ENCODE data around the gene AOAH. TPM values are rescaled to one million over a fixed set of nuclear protein-coding genes. Genes with fewer than 3 reads are reported as not detected.

The AOAH gene
- total and polyA plus RNA-seq, 2 of the 4 experiments (the other 2 are of a cell fraction) = not detected

GRCh38 chr7:36613031-36613614 is 111.2 kb downstream of the AOAH start:
- H3K9me1 ChIP-seq (ENCODE audit: insufficient read depth, low read length) = no peaks in the 10 kb centered on the region
- H2AFZ ChIP-seq (replicated peaks; ENCODE audit: low read length, poor library complexity) = no peak overlapping the region
- peaks cover 25% of the 10 kb centered on the region for H3K27me3 ChIP-seq (ENCODE audit: control insufficient read depth, insufficient read depth, low read length)
- H4K5ac ChIP-seq (ENCODE audit: low read depth, low read length) = no peak overlapping the region
- H3K4me2 ChIP-seq (ENCODE audit: low read depth, low read length) = no peak overlapping the region
- H4K20me1 ChIP-seq (ENCODE audit: insufficient read depth, low read length) = no peaks in the 10 kb centered on the region
- no peaks in the 10 kb centered on the region for H3K79me1 ChIP-seq (ENCODE audit: low read depth in 1 of 2, low read length in 2 of 2)
- intact Hi-C loops (cut with micrococcal nuclease) = no loop called here
- H3K9me3 ChIP-seq (ENCODE audit: control insufficient read depth, insufficient read depth, low read length) = no peaks in the 10 kb centered on the region
- H2BK120ac ChIP-seq (ENCODE audit: low read depth, low read length) = no peak overlapping the region
- no TSS peak for BruUV-seq (replicated peaks)
- DNase-seq = no peak
- H3K56ac ChIP-seq (ENCODE audit: extremely low read depth, insufficient read depth, low read length) = no peak overlapping the region
- no peak overlapping the region for H3K9ac ChIP-seq (ENCODE audit: low read depth, low read length)
- no peaks in the 10 kb centered on the region for H3K36me3 ChIP-seq (ENCODE audit: control insufficient read depth, insufficient read depth, low read length)
- no peak overlapping the region for H3K23ac ChIP-seq (ENCODE audit: low read depth, low read length)
- no peaks in the 10 kb centered on the region for H3K4me1 ChIP-seq (ENCODE audit: control insufficient read depth, insufficient read depth, low read length)
- H4K8ac ChIP-seq (ENCODE audit: low read depth in 2 of 2, low read length in 2 of 2) = no peak overlapping the region
- H3K4ac ChIP-seq (ENCODE audit: low read depth, low read length) = no peak overlapping the region
- in situ Hi-C loops (cut with MboI; ENCODE audit: low sequenced_read_pairs) = no loop called here
- no peak overlapping the region for H3K18ac ChIP-seq (ENCODE audit: low read depth, low read length)
- H3K14ac ChIP-seq (replicated peaks; ENCODE audit: low read depth, low read length) = no peak overlapping the region
- no peak overlapping the region for H3K4me3 ChIP-seq (ENCODE audit: insufficient read depth, low read depth, low read length)
- H4K91ac ChIP-seq (ENCODE audit: insufficient read depth, low read depth, low read length) = no peak overlapping the region
- CTCF ChIA-PET = no interaction called here
- no peak for ATAC-seq (ENCODE audit: low read depth)
- H2BK15ac ChIP-seq (ENCODE audit: low read depth, low read length) = no peak overlapping the region
- TF ChIP-seq RAD21 (IDR thresholded peaks at IDR 0.05; ENCODE audit: low read length) (no peak), RFX5 (IDR thresholded peaks at IDR 0.05; ENCODE audit: low read depth, low read length) (no peak), CHD1 (IDR thresholded peaks at IDR 0.05; ENCODE audit: low read depth, low read length) (no peak), CEBPB (IDR thresholded peaks at IDR 0.05; ENCODE audit: low read depth, low read length) (no peak), USF2 (IDR thresholded peaks at IDR 0.05; ENCODE audit: low read depth, low read length) (no peak), SMC3 (IDR thresholded peaks at IDR 0.05; ENCODE audit: low read depth, low read length) (no peak), NFE2L2 (IDR thresholded peaks at IDR 0.05; ENCODE audit: low read depth, low read length) (no peak), ELK1 (IDR thresholded peaks at IDR 0.05; ENCODE audit: borderline replicate concordance, low read depth, low read length) (no peak), RCOR1 (IDR thresholded peaks at IDR 0.05; ENCODE audit: insufficient replicate concordance, low read length) (no peak), MXI1 (IDR thresholded peaks at IDR 0.05; ENCODE audit: borderline replicate concordance, low read depth, low read length) (no peak), BHLHE40 (IDR thresholded peaks at IDR 0.05; ENCODE audit: low read depth, low read length) (no peak), CTCF (conservative IDR thresholded peaks at IDR 0.05; ENCODE audit: low read depth, low read length) (no peak), FOS (IDR thresholded peaks at IDR 0.05; ENCODE audit: low read depth, low read length) (no peak), MAFK (IDR thresholded peaks at IDR 0.05; ENCODE audit: low read depth, low read length) (no peak), POLR2A (IDR thresholded peaks at IDR 0.05; ENCODE audit: low read depth, low read length) (no peak)
- no peak overlapping the region for H2BK5ac ChIP-seq (ENCODE audit: low read depth, low read length, poor library complexity, severe bottlenecking)
- H3K27ac ChIP-seq (ENCODE audit: insufficient read depth, low read length) = no peak overlapping the region
- WGBS, 2 experiments (ENCODE audit: extremely low coverage in 2 of 2, insufficient read length in 1 of 2) = no CpG with 5 or more reads among the region's 4 CpGs
- POLR2A ChIA-PET (ENCODE audit: unreplicated experiment) = no interaction called here
- dilution Hi-C loops (cut with HindIII; ENCODE audit: low sequenced_read_pairs, unreplicated experiment) = no loop called here
- H2AK5ac ChIP-seq (ENCODE audit: low read depth, low read length) = no peak overlapping the region
- no peak overlapping the region for H2BK20ac ChIP-seq (ENCODE audit: low read depth, low read length)
- H2AK9ac ChIP-seq (replicated peaks; ENCODE audit: low read depth, low read length, poor library complexity) = no peak overlapping the region

Measured in IMR-90 (cell line).